GM20000 (cell line): ENCODE results near the gene TLX1.

Experiments used
- DNase-seq: peaks from one replicate; pipeline ENCODE4 v3.0.0; 2012; ENCODE audit warnings: low spot score
- TF ChIP-seq, protein P1 (sequence below): IDR thresholded peaks from 2 replicates; pipeline ENCODE4 v1.5.1; 2012; ENCODE audit warnings: mild to moderate bottlenecking, control low read depth; ENCODE audit errors: extremely low read depth, missing control alignments

The TLX1 gene

DNA sequence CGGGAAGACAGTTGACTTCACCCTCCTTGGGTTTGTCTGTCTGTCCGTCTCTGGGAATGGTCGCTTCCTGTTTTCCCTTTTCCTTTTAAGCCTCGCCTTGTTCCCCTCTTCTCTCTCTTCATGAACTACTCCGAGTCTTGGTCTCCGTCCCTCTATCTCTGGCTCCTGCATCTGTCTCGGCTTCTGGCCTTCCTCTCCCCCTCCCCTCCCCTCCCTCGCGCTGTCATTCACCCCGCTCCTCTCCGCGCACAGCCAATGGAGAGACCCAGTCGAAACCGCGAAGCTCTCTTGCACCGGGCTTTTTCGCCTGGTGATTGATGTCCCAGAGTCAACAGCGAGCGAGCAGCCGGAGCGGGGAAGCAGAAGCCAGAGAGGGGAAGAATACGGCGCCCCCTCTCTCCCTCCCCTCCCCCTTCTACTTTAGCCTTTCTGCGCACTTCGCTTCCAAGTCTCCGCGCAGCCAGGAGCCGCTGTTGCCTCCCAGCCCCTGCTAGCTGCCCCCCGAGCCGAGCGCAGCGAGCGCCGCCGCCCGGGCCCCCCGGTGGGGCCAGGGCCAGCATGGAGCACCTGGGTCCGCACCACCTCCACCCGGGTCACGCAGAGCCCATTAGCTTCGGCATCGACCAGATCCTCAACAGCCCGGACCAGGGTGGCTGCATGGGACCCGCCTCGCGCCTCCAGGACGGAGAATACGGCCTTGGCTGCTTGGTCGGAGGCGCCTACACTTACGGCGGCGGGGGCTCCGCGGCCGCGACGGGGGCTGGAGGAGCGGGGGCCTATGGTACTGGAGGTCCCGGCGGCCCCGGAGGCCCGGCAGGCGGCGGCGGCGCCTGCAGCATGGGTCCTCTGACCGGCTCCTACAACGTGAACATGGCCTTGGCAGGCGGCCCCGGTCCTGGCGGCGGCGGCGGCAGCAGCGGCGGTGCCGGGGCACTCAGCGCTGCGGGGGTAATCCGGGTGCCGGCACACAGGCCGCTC, at the start of gene TLX1:
Gene TLX1, plus strand, starts transcription at position 317 of the 978 bp plus-strand sequence. Its CDS starts 242 bp downstream, at position 559.
- no peak for DNase-seq
- TF ChIP-seq, protein P1, sequence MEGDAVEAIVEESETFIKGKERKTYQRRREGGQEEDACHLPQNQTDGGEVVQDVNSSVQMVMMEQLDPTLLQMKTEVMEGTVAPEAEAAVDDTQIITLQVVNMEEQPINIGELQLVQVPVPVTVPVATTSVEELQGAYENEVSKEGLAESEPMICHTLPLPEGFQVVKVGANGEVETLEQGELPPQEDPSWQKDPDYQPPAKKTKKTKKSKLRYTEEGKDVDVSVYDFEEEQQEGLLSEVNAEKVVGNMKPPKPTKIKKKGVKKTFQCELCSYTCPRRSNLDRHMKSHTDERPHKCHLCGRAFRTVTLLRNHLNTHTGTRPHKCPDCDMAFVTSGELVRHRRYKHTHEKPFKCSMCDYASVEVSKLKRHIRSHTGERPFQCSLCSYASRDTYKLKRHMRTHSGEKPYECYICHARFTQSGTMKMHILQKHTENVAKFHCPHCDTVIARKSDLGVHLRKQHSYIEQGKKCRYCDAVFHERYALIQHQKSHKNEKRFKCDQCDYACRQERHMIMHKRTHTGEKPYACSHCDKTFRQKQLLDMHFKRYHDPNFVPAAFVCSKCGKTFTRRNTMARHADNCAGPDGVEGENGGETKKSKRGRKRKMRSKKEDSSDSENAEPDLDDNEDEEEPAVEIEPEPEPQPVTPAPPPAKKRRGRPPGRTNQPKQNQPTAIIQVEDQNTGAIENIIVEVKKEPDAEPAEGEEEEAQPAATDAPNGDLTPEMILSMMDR = no peak

DNA sequence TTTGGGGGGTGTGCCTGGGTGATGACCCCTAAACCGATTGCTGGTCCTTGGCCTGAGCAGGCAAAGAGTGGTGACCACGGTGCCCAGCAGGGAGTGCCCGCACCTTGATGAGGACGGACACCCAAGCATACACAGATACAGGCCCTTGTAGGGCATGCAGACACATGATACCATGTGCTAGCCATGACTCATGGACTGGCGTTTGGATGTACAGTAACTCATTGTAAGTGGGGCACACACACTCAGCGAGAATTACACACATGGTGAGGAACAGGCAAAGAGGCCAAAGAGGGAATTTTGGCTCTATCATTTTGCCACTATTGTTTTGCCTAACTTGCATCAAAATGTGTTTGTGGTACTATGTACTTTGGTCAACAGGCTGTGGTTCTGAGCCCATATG, 45.3 kb upstream of the TLX1 start:
- TF ChIP-seq, protein P1 = no peak
- no peak for DNase-seq

DNA sequence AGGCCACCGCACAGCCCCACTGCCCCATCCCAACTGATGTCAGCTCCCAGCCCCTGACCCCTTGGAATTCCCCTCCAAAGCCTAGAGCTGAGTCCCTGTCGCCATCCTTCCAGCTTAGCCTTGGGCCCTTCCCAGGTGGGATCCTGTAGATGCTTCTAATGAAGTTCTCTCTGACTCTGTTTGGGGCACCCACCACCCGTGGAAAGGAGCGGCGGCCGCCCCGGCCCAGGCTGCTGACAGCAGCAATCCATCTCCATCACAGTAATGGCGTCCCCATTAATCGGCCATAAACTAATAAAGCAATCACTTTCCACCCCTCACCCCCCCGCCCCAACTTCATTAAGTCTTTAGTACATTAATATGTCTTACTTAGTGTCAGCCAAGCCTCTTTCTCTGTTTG, 43.7 kb upstream of the TLX1 start:
- TF ChIP-seq, protein P1 = no peak
- DNase-seq = no peak

DNA sequence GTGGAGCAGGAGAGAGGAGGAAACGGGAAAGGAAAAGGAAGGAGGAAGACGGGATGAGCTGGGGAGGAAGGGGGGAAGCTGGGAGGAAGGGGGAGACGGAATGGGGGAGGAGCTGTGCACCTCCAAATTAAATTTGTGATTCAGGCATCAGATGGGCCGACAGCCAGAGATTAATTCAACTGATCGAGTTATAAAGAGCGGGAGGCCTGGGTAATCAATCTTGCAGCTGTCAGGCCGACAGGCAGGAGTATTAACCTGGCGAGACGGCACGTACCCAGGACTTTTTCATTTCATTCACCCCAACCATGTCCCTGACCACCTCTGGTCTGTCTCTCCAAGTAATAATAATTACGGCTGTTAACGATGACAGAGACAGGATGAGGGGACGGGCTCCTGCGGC, 43.1 kb upstream of the TLX1 start:
- TF ChIP-seq, protein P1 = no peak
- DNase-seq = no peak

DNA sequence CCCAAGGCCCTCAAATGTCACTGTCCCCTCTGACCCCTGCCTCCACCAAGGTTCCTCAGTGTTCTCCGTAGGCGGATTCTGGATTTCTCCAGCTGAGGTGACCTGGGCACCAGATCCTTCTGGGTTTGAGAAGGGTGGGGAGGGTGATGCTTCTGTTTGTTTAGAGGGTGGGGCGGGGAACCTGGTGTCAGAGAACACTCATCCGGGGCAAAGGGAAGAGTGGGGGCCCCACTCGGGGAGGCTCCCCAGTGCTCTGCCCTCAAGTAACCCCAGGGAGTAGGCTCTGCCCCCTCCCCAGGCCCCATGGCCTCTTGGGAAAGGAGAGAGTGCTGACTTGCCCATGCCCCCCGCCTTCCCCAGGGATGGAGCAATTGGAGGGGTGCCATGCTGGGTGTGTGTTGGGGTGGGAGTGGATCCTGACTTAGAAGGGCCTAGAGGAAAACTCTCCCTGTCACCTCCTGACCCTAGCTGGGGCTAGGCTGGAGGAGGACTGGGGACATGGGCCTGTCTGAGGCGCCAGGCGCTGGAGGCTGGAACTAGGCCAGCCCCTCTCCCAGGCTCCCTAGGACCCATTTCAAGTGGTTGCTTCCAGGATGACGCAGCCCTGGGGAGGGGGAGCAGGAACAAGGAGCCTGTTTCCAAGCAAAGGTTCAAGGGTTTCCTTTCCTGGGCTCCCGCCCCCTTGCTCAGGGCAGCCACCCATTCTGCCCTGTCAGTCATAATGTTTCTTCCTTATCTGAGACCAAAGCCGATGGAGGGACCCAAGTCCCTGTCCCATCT, 41.4 kb upstream of the TLX1 start:
- no peak for DNase-seq
- TF ChIP-seq, protein P1 = no peak

DNA sequence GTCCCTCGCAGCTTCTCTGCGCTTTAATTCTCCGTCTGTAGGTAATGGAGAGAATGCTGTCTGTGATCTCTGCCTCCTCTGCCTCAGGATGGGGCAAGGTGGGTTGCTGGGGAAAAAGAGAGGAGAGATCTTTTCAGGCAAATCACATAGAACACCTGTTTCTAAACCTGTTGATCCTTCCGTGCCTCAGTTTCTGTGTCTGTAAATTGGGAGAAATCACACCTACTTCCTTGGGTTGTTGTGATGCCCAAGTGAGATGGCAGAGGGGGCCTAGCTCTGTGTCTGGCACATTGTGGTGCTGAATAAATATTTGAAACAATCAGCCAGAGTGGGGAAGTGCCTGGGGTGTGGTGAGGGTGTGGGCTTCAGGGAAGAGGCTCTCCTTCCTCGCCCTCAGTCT, 40.5 kb upstream of the TLX1 start:
- TF ChIP-seq, protein P1 = no peak
- DNase-seq = no peak
